Endothelial cell of umbilical vein (primary cell): ENCODE data around the gene RAMP2. TPM values are rescaled to one million over a fixed set of nuclear protein-coding genes. Genes with fewer than 3 reads are reported as not detected.

ENCODE experiments used
- BruUV-seq: library from RNA; stranded (reverse); fragments of 400-500 nt; replicated peaks from 2 replicates; lab custom pipeline; 2021; lab: Mats Ljungman, UMichigan
- CTCF ChIA-PET: fragments of 300-600, 350-600 bp; sonication (Branson Sonifier 250); formaldehyde crosslinking; loops from one replicate; lab custom pipeline; 2021; ENCODE audit warnings: antibody characterized with exemption, inconsistent platforms; lab: Charles Lee
- POLR2A ChIA-PET: fragments of 300-600, 350-600 bp; sonication (Branson Sonifier 250); formaldehyde crosslinking; loops from one replicate; lab custom pipeline; 2021; ENCODE audit warnings: antibody characterized with exemption, inconsistent platforms; lab: Charles Lee
- DNase-seq: peaks from one replicate; pipeline ENCODE4 v3.0.0-alpha.2; 2011; ENCODE audit warnings: low read depth, low spot score
- FAIRE-seq: peaks from 2 replicates; lab custom pipeline; 2011; peaks lifted over from hg19 to GRCh38; lab: Jason Lieb, UNC
- H2AFZ ChIP-seq: 2 replicates; pipeline ENCODE4 v1.6.0; 2012; ENCODE audit warnings: low read depth, low read length, control low read depth, inconsistent platforms
- H3K27ac ChIP-seq: 2 replicates; pipeline ENCODE4 v1.5.1; 2011; ENCODE audit warnings: low read depth, mild to moderate bottlenecking, control low read depth, low read length, moderate library complexity; ENCODE audit not compliant: insufficient read depth
- H3K27me3 ChIP-seq, 2 experiments: 2 replicates each; pipeline versions ENCODE4 v1.6.0 to v1.6.1; 2011; ENCODE audit warnings: low read length in 2 of 2, mixed read lengths in 1 of 2; ENCODE audit not compliant: control insufficient read depth in 2 of 2, insufficient read depth in 2 of 2
- H3K36me3 ChIP-seq, 2 experiments: 2 replicates in 1 of 2; 3 replicates in 1 of 2; pipeline ENCODE4 v1.5.1; 2011; ENCODE audit warnings: low read length in 2 of 2, mild to moderate bottlenecking in 1 of 2, moderate library complexity in 1 of 2; ENCODE audit not compliant: control insufficient read depth in 2 of 2, insufficient read depth in 2 of 2; ENCODE audit errors: extremely low read depth in 1 of 2
- H3K4me1 ChIP-seq: 3 replicates; pipeline ENCODE4 v1.5.1; 2011; ENCODE audit warnings: mild to moderate bottlenecking, low read length; ENCODE audit not compliant: control insufficient read depth, insufficient read depth; ENCODE audit errors: extremely low read depth
- H3K4me2 ChIP-seq: 2 replicates; pipeline ENCODE4 v1.6.1; 2011; ENCODE audit warnings: low read length, control low read depth, mixed read lengths; ENCODE audit not compliant: insufficient read depth
- H3K4me3 ChIP-seq, 3 experiments: fragments of 200-600 bp in 1 of 3; sonication (generic), shearing (Covaris generic) in 1 of 3; replicated peaks in 1 of 3; 2 replicates each; pipeline ENCODE4 v1.5.1; 2011 to 2016; ENCODE audit warnings: control low read depth in 3 of 3, low read length in 3 of 3, mild to moderate bottlenecking in 2 of 3, inconsistent platforms in 1 of 3, low read depth in 1 of 3, moderate library complexity in 1 of 3; ENCODE audit not compliant: insufficient read depth in 1 of 3
- H3K79me2 ChIP-seq: 2 replicates; pipeline ENCODE4 v1.6.0; 2012; ENCODE audit warnings: low read length, inconsistent platforms; ENCODE audit not compliant: control insufficient read depth, insufficient read depth
- H3K9ac ChIP-seq: replicated peaks from 2 replicates; pipeline ENCODE3; 2011; ENCODE audit warnings: low read length, control low read depth; ENCODE audit not compliant: insufficient read depth; ENCODE audit errors: extremely low read depth
- H3K9me1 ChIP-seq: replicated peaks from 3 replicates; pipeline ENCODE4 v1.6.0; 2011; ENCODE audit warnings: mild to moderate bottlenecking, low read length; ENCODE audit not compliant: control insufficient read depth, insufficient read depth; ENCODE audit errors: extremely low read depth
- H3K9me3 ChIP-seq: replicated peaks from 2 replicates; pipeline ENCODE4 v1.5.1; 2012; ENCODE audit warnings: low read length, inconsistent platforms; ENCODE audit not compliant: control insufficient read depth, insufficient read depth
- H4K20me1 ChIP-seq: replicated peaks from 2 replicates; pipeline ENCODE3; 2011; ENCODE audit warnings: mild to moderate bottlenecking, low read length; ENCODE audit not compliant: control insufficient read depth, insufficient read depth; ENCODE audit errors: extremely low read depth
- EZH2 ChIP-seq: IDR thresholded peaks from 2 replicates; pipeline ENCODE4 v1.6.1; 2012; ENCODE audit warnings: borderline replicate concordance, low read depth, mild to moderate bottlenecking, moderate library complexity, low read length, inconsistent platforms; ENCODE audit not compliant: severe bottlenecking
- FOS ChIP-seq: IDR thresholded peaks from 2 replicates; pipeline ENCODE4 v1.6.1; 2011; ENCODE audit warnings: mild to moderate bottlenecking, low read length, moderate library complexity, borderline replicate concordance; ENCODE audit not compliant: insufficient read depth
- MYC ChIP-seq: IDR thresholded peaks from one replicate; pipeline ENCODE4 v1.6.1; 2011; ENCODE audit warnings: mild to moderate bottlenecking, low read depth, low read length
- POLR2A ChIP-seq: IDR thresholded peaks from 2 replicates; pipeline ENCODE4 v1.6.1; 2012; ENCODE audit warnings: low read depth, mild to moderate bottlenecking, control low read depth, low read length
- POLR2AphosphoS5 ChIP-seq: IDR thresholded peaks from 2 replicates; pipeline ENCODE4 v1.6.1; 2012; ENCODE audit warnings: low read depth, mild to moderate bottlenecking, control low read depth, low read length, moderate library complexity; ENCODE audit not compliant: insufficient read depth
- dilution Hi-C: fragments of 300-500 bp; cut with MboI; formaldehyde crosslinking; loops from one replicate; pipeline ENCODE4 v1.15.0; 2019; ENCODE audit warnings: low sequenced_read_pairs; ENCODE audit not compliant: extremely low pct_ligation_motif_present
- intact Hi-C: fragments of 100-400 bp; cut with micrococcal nuclease; formaldehyde crosslinking; loops from one replicate; pipeline ENCODE4 v1.10.0; 2022
- polyA plus RNA-seq, 4 experiments: library from polyadenylated mRNA; depleted of rRNA in 3 of 4; stranded (reverse) in 3 of 4; unstranded in 1 of 4; fragments of >200 nt; gene quantifications; 2 replicates each; pipeline versions ENCODE4 v1.2.1 to v1.2.3, GENCODE V29; 2011 to 2012; ENCODE audit warnings: missing spikeins in 1 of 4
- total RNA-seq: library from RNA; stranded (reverse); gene quantifications from 2 replicates; pipeline ENCODE4 v1.2.3, GENCODE V29; 2021
- TF ChIP-seq, protein P1 (sequence below): IDR thresholded peaks from 2 replicates; pipeline ENCODE4 v1.6.1; 2011; ENCODE audit not compliant: insufficient read depth, insufficient read length

Gene RAMP2
- total and polyA plus RNA-seq, 2 donors (not counting 3 experiments of a cell fraction or from before 2014, with no cell fraction given): 106 to 192 TPM

DNA sequence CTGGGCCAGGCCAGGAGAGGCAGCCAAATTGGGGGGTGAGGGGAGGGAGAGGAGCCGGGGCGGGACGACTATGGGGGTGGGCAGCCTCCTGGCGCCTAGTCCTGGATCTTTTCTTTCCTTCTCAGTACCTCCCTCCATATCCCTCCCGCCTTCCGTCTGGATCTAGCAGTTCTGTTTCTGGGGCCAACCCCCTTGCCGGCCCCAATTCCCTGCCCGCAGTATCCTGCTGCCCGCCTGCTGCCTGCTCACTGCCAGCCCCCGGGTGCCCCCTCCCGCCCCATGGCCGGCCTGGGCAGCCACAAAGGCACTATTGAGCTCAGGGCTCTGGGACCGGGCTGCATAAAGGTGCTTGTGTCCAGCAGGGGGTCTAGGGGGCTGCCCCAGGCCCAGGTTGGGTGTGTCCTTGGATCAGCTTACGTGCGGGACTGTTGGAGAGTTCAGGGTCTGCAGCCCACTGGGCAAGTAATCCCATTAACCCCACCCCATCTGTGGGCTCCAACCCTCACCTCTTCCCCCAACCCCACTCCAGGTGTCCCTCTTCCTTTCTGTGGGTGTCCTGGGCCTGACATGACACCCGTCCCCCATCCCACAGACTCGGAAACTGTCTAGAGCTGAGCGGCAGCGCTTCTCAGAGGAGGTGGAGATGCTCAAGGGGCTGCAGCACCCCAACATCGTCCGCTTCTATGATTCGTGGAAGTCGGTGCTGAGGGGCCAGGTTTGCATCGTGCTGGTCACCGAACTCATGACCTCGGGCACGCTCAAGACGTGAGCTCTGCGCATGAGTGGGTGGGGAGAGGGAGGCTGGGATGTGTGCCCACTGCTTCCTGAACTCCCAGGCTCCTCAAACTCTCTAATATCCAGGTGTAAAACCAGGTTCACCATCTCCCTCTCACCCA lies 21.4 kb downstream of the RAMP2 start:
- dilution Hi-C loops (no loop called here), intact Hi-C loops (loop anchor here (5.0 kb wide), 1 partner anchor 105 kb away; the partner anchor contains the start of gene PLEKHH3)
- no TSS peak for BruUV-seq
- DNase-seq (no peak), FAIRE-seq (no peak)
- H3K9me1 ChIP-seq: no peaks in the 10 kb centered on the region
- H3K4me1 ChIP-seq: peaks cover 35% of the 10 kb centered on the region
- H3K4me2 ChIP-seq: no peak overlapping the region
- H3K9ac ChIP-seq: no peak overlapping the region
- POLR2A ChIA-PET: interaction anchor here (0.9 kb wide), 1 partner anchor 11 kb away, joined by 4 read pairs; no protein-coding TSS in a partner anchor
- no peaks in the 10 kb centered on the region for H4K20me1 ChIP-seq
- no peaks in the 10 kb centered on the region for H3K79me2 ChIP-seq
- TF ChIP-seq MYC (no peak), POLR2AphosphoS5 (no peak), EZH2 (peak; percentile 59), POLR2A (no peak), FOS (no peak)
- TF ChIP-seq, protein P1, sequence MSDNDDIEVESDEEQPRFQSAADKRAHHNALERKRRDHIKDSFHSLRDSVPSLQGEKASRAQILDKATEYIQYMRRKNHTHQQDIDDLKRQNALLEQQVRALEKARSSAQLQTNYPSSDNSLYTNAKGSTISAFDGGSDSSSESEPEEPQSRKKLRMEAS: no peak
- no peak overlapping the region for H3K27ac ChIP-seq
- peaks cover 16% of the 10 kb centered on the region in 2 experiments for H3K27me3 ChIP-seq
- H3K36me3 ChIP-seq: peaks cover 0 to 8% of the 10 kb centered on the region in 2 experiments
- no peaks in the 10 kb centered on the region for H3K9me3 ChIP-seq
- no peak overlapping the region for H2AFZ ChIP-seq
- no peak overlapping the region for H3K4me3 ChIP-seq
- CTCF ChIA-PET: interaction anchor here (2.5 to 4.7 kb wide), 3 partner anchors 9 to 42 kb away, joined by 10 to 44 read pairs (median 15); partner anchors contain the start of genes BECN1 and VPS25
